Effector CD8-positive, alpha-beta T cell (primary cell): ENCODE measurements around the gene OXCT1.
A peak's percentile ranks its signal among the peaks of the same experiment; 100 is the strongest.

Experiments used
- DNase-seq: peaks from one replicate; lab custom pipeline; 2025; lab: John Stamatoyannopoulos, UW
- total RNA-seq, 4 experiments: gene quantifications; one replicate each; lab custom pipeline; 2026; lab: John Stamatoyannopoulos, UW

Gene OXCT1
- 73.7 to 98.2 (median 76.9) reads per million in 4 experiments for total RNA-seq

DNA sequence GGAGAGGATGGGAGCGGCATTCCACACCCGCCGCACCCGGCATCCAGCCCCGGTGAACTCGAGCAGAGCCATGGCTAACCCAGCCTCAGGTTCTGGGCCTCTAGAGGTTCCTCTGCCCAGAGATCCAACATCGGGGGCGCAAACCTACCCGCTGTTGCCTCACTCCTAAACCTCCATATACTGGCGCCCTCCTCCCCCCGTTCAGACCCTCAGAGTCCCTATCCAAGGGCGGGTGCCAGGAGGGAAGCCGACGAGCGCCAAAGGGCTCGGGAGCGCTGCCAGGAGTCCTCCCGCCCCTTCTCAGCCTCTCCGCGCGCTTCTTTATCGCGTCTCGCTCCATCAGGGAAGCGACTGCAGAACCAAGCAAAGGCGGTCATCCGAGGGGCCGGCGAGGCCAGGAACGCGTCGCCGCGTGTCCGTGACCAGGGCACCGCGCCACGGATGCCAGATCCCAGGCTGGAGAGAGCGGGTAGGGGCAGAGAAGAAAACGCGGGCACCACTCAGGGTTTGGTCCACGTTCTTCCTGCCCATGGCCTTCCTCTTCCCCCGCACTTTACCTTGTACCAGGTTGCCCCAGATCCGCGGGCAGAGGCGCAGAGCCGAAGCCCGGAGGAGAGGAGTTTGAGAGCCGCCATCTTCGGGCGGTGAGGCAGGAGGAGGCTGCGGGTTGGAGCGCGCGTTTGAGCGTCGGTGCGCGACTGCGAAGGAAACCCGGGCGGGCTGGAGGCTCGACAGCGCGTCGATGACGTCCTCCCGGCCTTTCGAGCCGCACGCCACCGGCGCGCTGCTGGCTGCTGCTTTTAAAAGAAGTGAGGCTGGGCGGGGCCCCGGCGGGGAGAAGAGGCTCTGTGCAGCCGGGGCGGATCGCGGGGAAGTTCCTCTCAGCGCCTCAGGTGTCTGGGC is at the start of gene OXCT1:
Gene OXCT1 (minus strand): TSS at position 702 of the 903 bp plus-strand sequence. CDS start 67 bp downstream, at position 635.
- peak; percentile 85 for DNase-seq

DNA sequence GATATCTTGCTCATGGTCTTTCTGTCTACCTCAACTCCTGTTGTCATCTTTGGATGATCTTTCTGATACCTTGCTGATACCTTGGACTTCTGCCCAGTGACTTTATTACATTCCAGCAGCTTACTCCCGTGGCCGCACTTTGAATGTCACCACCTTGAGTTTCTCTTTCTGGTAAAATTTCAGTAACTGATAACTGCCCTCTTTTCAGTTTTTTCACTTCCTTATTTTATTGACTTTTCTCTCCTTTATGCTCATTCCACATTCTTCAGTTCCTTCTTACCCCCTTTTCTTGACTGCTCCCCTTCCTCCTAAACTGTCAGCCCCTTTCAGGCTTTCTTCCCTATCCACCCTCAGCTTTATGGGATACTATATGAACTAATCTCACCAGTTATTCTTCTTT is 47.9 kb upstream of the OXCT1 start:
- DNase-seq: no peak

DNA sequence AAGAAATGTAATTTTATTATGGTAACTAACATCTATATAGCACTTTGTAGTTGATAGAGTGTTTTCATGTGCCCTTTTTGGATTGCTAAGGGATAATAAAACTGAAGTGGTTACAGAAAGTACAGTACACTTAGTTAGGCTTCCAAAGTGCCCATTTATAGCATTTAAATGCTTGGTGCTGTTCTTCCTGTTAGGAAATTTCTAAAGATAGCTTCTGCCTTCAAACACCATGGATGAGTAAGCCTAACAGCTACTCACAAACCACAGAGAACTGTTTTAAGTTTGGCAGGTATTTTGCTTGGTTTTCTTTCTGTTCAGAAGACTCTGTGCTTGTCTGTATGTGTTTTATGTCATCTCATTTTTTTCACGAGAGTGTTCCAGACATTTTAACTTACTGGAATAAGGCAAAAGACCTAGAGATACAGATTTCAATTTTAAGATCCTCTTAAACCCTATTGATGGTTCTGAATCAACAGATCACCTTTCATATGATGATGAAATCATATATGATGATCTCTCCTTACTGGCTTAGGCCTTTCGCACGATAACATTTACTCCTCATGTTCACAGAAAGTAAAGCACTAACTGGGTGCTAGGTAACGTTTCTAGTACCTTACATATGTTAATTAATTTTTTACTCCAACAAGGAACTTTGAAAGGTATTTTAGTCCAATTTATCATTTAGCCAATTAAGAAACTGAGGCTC is 38.3 kb upstream of the OXCT1 start:
- no peak for DNase-seq

DNA sequence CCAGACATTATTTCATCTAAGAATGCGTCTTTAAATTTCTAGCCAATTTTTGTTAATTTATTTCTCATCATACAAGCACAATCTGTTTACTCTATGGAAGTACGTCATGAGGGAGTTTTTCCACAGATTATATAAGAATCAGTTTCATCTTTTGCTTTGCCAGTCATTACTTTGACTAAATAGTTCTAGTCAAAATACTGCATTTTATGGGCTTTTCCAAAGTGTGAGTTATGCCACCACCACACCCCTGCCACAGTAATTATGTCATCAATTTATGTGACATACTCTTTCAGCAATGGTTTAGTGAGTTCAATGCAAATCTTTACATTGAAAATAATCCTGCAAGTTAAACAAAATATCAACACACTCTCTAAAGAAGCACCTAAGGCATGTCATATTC is 35.9 kb upstream of the OXCT1 start:
- no peak for DNase-seq

DNA sequence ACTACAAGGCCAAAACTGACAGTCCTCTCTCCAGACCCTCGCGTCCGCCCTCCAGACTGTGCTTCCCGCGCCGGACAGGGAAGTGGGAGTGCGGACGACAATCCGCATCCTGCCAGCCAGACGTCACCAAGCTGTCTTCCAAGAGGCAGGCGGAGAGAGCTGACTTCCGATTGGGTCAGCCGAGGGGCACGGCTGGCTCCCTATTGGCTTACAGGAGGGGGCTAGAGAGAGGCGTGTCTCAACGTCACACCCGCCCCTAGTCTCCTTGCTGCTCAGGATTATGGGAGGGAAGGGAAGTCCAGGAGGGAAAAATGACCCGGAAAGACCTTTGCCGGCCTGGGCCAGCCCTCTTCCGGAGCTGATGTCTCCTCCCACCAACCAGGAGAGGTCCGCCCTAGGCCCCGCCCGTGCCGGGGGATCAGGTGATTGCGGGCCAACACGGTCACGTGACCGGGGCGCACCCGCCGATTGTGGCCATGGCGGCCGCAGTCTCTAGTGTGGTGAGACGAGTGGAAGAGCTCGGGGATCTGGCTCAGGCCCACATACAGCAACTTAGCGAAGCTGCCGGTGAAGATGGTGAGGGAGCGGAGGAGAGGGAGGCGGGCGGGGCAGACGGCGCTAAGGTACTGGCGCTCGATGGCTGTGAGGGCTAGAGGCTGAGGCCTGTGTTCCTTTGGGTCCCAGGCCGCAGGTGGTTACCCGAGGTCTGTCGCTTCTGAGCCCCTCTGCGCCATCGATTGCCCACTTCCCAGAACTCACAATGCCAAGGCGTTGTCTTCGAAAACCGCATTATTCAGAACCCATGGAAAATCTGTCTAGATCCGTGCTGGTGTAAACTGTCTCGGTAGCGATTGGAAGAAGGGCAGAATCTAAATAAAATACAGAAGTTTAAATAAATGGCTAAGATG is 33.9 kb upstream of the OXCT1 start, which contains the start of gene RIMOC1:
Gene RIMOC1 (plus strand): TSS at position 453 of the 908 bp plus-strand sequence. CDS start 24 bp downstream, at position 477.
- peak; percentile 95 for DNase-seq

DNA sequence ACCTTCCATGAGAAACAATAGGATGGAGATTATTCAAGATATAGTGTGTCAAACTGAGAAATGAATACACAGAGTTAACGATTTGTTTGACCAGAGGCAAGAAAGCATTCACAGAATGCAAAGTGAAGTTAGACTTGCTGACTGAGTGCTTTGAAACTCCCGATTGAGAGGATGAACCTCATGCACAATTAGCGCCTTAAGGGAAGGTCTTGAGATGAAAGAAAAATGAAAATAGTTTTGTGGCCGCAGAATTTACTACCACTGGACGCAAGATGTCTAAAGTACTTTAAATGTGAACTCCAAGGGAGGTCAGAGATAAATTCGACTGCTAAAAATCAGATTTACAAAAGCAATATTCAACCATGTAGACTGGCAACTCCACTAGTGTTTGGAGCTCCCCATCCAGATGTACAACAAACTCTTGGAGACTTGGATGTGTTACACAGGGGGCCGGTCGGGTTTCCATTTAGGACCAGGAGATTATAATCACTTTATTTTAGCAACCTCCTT is 33.2 kb upstream of the OXCT1 start:
- no peak for DNase-seq

DNA sequence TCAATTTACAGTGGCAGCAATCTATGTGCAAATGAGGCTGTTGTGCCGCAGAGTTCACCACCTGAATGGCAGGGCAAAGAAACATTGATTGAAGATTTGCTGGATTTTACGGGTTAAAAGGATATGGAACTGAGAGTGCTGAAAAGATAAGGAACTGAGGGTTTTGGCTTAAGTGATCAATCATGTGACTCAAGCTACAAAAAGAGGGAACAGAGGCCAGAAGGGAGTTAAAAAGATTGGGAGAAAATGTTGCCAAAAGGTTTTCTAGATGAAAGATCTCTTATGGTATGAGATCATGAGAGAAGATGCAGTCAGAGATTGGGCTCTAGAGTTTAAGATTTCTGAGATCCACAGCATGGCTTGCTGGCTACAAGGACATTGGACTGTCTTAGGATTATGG is 26.0 kb upstream of the OXCT1 start:
- no peak for DNase-seq

DNA sequence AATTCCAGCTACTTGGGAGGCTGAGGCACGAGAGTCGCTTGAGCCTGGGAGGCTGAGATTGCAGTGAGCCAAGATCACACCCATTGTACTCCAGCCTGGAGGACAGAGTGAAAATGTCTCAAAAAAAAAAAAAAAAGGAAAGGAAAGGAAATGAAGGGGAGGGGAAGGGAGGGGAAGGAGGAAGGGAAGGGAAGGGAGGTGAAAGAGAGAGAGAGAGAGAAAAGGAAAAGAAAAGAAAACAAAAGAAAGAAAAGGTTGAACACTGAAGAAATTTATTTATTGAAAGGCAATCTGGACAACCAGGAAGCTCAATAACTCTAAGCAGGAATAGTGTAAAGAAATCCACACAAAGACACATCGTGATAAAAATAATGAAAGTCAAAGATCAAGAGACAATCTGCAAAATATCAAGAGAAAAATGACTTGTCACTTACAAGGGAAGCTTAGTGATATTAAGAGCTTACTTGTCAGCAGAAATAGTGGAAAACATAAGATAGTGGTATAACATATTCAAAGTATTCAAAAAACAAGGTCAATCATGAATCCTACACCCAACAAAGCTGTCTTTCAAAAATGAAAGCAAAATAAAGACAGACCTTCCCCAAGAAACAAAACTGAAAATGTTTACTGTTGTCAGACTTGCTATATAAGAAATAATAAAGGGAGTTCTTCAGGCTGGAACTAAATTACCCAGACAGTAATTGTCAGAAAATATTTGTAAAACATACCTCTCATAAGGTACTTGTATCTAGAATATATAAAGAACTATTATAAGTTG is 23.0 kb upstream of the OXCT1 start:
- no peak for DNase-seq

DNA sequence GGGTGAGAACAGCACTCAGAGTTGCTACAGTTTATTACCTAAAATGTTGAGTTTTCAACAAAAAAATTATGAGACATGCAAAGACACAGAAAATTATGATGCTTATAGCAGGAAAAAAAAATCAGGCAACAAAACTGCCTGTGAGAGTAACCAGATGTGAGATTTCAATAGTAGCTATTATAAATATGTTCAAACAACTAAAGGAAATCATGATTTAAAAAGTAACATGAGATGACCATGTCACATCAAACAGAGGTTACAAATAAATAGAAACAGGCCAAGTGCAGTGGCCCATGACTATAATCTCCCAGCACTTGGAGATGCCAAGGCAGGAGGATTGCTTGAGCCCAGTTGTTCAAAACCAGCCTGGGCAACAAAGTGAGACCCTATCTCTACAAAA is 21.8 kb upstream of the OXCT1 start:
- DNase-seq: no peak

DNA sequence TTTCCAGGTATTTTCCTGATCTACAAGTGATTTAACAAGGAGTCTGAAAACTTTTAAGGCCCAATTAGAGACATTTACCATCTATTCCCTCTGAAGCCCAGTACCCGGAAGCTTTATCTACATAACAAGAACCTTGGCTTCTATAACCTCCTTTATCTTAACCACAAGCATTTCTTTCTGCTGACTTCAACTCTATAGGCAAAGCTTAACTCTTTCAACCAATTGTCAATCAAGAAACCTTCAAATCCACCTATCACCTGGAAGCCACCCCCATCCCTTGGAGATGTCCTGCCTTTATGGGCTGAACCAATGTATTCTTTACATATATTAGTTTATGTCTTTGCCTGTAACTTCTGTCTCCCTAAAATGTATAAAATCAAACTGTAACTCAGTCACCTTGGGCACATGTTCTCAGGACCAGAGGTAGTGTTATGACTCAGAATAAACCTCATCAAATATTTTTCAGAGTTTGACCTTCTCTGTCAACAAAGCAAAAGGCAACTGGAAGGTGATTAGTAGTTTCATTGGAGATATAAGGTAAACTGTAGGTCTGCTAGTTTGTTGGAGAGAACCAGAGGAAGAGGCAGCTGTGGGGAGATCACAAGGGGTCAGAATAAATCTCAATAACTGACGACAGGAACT is 21.0 kb upstream of the OXCT1 start:
- DNase-seq: no peak

DNA sequence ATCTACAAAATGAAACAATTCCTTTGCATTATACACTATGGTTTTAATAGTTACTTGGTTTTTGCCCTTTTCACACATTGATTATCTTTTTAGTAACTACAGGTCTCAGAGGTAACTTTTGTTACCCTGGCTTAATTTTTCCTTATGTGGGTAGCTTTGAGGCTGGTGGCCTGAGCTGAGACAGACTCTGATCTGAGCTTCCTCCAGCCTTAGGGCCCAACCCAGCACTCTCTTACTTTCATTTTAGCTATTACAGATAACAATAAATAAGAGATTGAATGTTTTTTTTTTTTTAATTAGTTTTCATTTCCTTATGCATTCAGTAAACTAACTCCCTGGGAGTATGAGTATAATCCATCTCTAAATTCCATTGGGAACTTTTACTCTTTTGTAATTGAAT is 15.1 kb upstream of the OXCT1 start:
- DNase-seq: no peak

DNA sequence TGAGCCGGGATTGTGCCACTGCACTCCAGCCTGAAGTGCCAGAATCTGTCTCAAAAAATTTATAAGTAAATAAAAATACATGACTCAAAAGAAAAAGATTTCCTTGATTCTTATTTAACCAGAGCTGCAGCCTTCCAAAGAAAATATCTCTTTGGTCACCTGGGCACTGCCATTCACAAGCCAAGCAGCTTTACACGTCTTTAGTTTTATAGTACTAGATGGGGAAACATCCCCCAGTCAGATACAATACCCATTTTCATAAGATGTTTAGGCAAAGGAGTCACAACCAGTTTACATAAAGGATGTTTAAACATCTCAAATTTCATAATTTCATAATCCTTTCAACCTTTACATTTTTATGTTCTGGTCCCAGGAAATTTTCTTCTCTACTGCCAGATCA is 13.7 kb upstream of the OXCT1 start:
- DNase-seq: no peak

DNA sequence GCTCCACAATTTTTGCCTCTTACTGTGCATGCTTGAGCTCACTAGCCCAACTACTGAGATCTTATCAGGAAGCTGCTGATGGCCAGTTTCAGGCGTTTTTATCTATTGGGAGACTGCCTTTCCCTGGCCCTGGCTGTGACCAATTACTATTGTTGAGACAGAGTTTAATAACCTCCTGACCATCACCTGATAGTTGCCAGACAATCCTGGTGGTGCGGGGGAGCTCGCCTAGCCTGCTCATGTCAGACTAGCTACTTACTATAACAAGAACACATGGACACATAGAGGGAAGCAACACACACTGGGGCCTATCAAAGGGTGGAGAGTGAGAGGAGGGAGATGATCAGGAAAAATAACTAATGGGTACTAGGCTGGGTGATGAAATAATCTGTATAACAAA is 13.0 kb upstream of the OXCT1 start:
- no peak for DNase-seq

DNA sequence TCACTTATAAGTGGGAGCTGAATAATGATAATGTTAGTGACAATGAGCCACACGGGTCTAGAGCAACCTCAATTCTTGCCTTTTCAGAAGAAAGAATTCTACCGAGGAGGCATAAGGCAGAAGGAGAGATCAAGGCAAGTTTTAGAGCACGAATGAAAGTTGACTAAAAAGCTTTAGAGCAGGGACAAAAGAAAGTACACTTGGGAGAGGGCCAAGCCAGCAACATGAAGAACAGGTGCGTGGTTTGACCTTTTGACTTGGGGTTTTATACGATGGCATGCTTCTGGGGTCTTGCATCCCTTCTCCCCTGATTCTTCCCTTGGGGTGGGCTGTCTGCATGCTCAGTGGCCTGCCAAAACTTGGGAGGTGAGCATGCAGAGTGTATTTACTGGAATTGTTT is 12.5 kb upstream of the OXCT1 start:
- no peak for DNase-seq

DNA sequence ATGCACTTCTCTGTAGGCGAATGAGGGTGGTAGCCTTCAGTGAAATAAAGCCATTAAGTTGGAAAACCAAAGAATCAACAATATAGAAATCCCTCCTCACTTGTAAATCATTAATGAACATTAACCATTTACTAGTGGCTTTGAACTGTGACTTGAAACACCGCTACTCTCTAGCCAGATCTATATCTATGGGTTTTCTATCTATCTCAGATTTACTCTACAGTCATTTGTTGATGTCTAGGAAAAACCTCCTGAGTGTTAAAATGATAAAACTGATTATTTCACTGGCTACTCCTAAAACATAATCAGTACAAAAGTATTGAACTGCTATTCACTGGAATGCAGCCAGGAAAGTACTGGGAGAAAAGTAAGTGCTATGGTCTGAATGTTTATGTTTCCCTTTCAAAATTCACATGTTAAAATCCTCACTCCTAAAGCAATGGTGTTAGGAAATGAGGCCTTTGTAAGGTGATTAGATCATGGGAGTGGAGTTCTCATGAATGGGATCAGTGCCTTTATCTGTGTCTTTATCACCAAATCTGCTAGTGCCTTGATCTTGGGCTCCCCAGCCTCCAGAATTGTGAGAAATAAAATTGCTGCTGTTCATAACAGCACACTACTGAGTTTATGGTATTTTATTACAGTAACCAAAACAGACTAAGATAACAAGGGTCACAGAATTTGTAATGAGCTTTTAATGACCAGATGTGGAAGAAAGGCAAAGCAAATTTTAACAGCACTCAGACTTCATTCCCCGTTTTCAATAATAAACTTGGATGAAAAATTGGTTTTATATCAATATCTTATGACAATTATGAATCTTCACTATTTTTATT is 8.6 kb upstream of the OXCT1 start:
- DNase-seq: no peak

DNA sequence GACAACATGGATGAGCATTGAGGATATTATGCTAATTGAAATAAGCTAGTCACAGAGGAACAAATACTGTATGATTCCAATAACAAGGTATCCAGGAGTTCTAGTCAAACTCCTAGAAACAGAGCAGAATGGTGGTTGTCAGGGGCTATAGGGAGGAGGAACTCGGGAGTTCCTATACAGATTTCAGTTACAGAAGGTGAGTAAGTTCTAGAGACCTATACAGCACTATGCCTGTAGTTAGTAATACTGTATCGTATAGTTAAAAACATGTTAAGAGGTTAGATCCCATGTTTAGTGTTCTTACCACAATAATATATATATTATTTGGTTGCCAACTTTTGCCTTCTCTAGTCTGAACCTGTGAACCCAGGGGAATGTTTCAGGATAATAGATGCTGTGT is 7.9 kb upstream of the OXCT1 start:
- DNase-seq: no peak

DNA sequence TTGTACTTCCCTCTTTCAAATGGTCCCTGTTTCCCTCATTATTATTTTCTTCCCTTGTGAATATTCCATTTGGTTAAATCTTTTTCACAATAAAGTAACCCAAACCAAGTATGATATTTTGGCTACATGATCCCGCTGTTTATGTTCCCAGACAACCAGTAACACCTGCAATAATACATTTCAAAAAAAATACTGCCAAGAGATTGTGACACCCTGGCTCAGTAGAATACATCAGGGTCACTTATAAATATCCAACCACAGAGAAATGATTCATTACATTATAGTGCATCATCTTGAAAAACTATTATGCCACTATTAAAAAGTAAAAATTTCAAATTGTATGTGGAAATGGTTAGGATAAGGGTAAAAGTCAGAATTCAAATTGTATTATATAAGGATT is 7.2 kb upstream of the OXCT1 start:
- DNase-seq: no peak

DNA sequence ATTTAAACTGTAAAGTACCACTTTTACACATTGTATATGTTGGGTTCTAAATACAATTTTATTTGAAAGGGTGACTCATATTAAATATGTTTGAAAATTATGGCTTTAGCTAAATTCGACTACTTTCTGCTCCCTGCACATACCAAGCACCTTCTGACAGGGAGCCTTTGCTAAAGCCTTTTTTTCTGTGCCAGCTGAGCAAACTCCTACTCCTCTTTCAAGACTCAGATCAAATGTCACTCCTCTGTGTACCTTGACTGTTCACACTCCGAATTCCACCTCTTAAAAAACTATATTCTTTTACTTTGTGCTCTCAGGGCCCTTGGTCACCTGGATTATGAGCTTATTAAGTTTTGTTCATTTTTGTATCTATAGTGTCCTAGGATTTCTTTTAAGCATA is 6.5 kb upstream of the OXCT1 start:
- no peak for DNase-seq

DNA sequence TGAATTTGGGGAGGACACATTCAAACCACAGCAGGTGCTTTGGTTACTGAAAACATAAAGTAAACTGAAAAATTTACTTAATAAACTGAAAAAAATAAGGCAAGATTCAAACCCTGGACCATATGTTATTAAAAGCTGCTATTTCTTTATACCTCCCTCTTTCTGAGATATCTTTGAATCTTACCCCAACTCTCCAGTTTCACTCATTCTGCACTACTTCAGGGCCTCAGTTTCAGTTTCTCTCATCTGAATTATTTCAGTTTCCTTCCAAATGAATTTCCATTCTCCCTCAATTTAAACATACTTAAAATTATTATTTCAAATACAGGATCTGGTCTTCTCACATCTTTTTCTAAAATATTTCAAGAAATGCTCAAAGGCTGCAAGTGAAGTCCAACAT is 4.9 kb upstream of the OXCT1 start:
- no peak for DNase-seq
